Lower leg skin (tissue), 4 donors: Measurements from ENCODE around the gene PDE1C. TPM values are rescaled to one million over a fixed set of nuclear protein-coding genes. Genes with fewer than 3 reads are reported as not detected.

Experiments
- DNase-seq, 2 donors: peaks; one replicate each; pipeline ENCODE4 v3.0.0-alpha.2; 2019; ENCODE audit warnings: low spot score in 2 of 2
- H3K4me3 ChIP-seq: fragments of 200-600 bp; sonication (generic); 2 replicates; pipeline ENCODE4 v1.5.1; 2017; ENCODE audit warnings: mild to moderate bottlenecking, low read depth; ENCODE audit not compliant: poor library complexity, severe bottlenecking
- CTCF ChIP-seq, 3 donors: fragments of 450-650 bp; IDR thresholded peaks; one replicate each; pipeline ENCODE4 v1.5.1; 2016; ENCODE audit warnings: antibody characterized with exemption in 3 of 3, mild to moderate bottlenecking in 3 of 3, moderate library complexity in 2 of 3
- POLR2A ChIP-seq, 2 donors: fragments of 450-650 bp; IDR thresholded peaks; one replicate each; pipeline ENCODE4 v1.6.1; 2016 to 2017; ENCODE audit warnings: antibody characterized with exemption in 2 of 2, mild to moderate bottlenecking in 1 of 2, moderate library complexity in 1 of 2
- WGBS, 2 donors: methylation state at CpG; one replicate each; pipeline ENCODE4 v1.1.5; 2018; 5-methylcytosine and 5-hydroxymethylcytosine counted together
- intact Hi-C: fragments of 100-400 bp; cut with DNase I; formaldehyde crosslinking; loops from one replicate; pipeline ENCODE4 v1.15.0; 2023; ENCODE audit warnings: low total_unique reads
- total RNA-seq, 4 donors: library from RNA; depleted of rRNA; stranded (reverse); fragments of >200 nt; gene quantifications; one replicate each; pipeline ENCODE4 v1.1.0, GENCODE V29; 2016

The PDE1C gene
- total RNA-seq, 4 donors from 2014 or later, result 0.53 to 3.5 (median 3.0) TPM

- no peak overlapping the region for H3K4me3 ChIP-seq
- intact Hi-C loops, result no loop called here
- DNase-seq, result no peak
- 28 to 31% methylated on average over 6 of the region's 6 CpGs for WGBS, 2 donors
- TF ChIP-seq CTCF (IDR thresholded peaks at IDR 0.05) (no peak), POLR2A (IDR thresholded peaks at IDR 0.05) (no peak)
Observed at GRCh38 chr7:32059289-32060011, 10.8 kb downstream of the PDE1C start.

GRCh38 chr7:32058002-32058401 is 12.2 kb downstream of the PDE1C start:
- intact Hi-C loops, result no loop called here
- 54 to 55% methylated on average over 5 of the region's 5 CpGs for WGBS, 2 donors
- TF ChIP-seq POLR2A (IDR thresholded peaks at IDR 0.05), result no peak
- TF ChIP-seq CTCF (IDR thresholded peaks at IDR 0.05), result no peak

GRCh38 chr7:32056767-32057166 is 13.4 kb downstream of the PDE1C start:
- 40 to 65% methylated on average over 1 of the region's 1 CpG for WGBS, 2 donors
- H3K4me3 ChIP-seq, result no peak overlapping the region
- DNase-seq, result no peak
- intact Hi-C loops, result no loop called here
- TF ChIP-seq POLR2A (IDR thresholded peaks at IDR 0.05) (no peak), CTCF (IDR thresholded peaks at IDR 0.05) (no peak)

More at GRCh38 chr7:32058002-32058401, 12.2 kb downstream of the PDE1C start:
- no peak overlapping the region for H3K4me3 ChIP-seq
- DNase-seq, result no peak

GRCh38 chr7:32053204-32053603 is 17.0 kb downstream of the PDE1C start:
- H3K4me3 ChIP-seq, result no peak overlapping the region
- no peak for TF ChIP-seq POLR2A (IDR thresholded peaks at IDR 0.05)
- 91 to 93% methylated on average over 3 of the region's 3 CpGs for WGBS, 2 donors
- intact Hi-C loops, result no loop called here
- DNase-seq, result no peak

GRCh38 chr7:32051128-32051527 is 19.1 kb downstream of the PDE1C start:
- intact Hi-C loops, result no loop called here
- no peak for DNase-seq
- WGBS, 2 donors, result 87 to 88% methylated on average over 5 of the region's 5 CpGs
- H3K4me3 ChIP-seq, result no peak overlapping the region
- TF ChIP-seq POLR2A (IDR thresholded peaks at IDR 0.05) (no peak), CTCF (IDR thresholded peaks at IDR 0.05) (no peak)

- intact Hi-C loops, result no loop called here
- no peak for DNase-seq
- 61 to 80% methylated on average over 3 of the region's 3 CpGs for WGBS, 2 donors
- no peak overlapping the region for H3K4me3 ChIP-seq
- TF ChIP-seq CTCF (IDR thresholded peaks at IDR 0.05) (no peak), POLR2A (IDR thresholded peaks at IDR 0.05) (no peak)
Observed at GRCh38 chr7:32049599-32049998, 20.6 kb downstream of the PDE1C start.
